ENCODE data around the gene MYH10.

Gene MYH10

GRCh38 chr17:8489841-8490240 is 140.7 kb downstream of the MYH10 start:
- DNase-seq: no peak

GRCh38 chr17:8488901-8489300 is 141.6 kb downstream of the MYH10 start:
- no peak for DNase-seq

- DNase-seq: no peak
Observed at GRCh38 chr17:8488491-8488890, 142.0 kb downstream of the MYH10 start.

- DNase-seq: no peak
Observed at GRCh38 chr17:8487743-8488142, 142.8 kb downstream of the MYH10 start.

- no peak for DNase-seq
Observed at GRCh38 chr17:8487130-8487645, 143.3 kb downstream of the MYH10 start.

- DNase-seq: no peak
Observed at GRCh38 chr17:8485491-8485890, 145.0 kb downstream of the MYH10 start.

- DNase-seq: no peak
Observed at GRCh38 chr17:8484465-8484864, 146.1 kb downstream of the MYH10 start.

GRCh38 chr17:8482546-8482945 is 148.0 kb downstream of the MYH10 start:
- DNase-seq: no peak

- no peak for DNase-seq
Observed at GRCh38 chr17:8481703-8482102, 148.8 kb downstream of the MYH10 start.

- DNase-seq: no peak
Observed at GRCh38 chr17:8481089-8481488, 149.4 kb downstream of the MYH10 start.

- no peak for DNase-seq
Observed at GRCh38 chr17:8480011-8480976, 150.2 kb downstream of the MYH10 start.

GRCh38 chr17:8479431-8479947 is 151.0 kb downstream of the MYH10 start:
- no peak for DNase-seq

- no peak for DNase-seq
Observed at GRCh38 chr17:8477715-8478441, 152.6 kb downstream of the MYH10 start.

- no peak for DNase-seq
Observed at GRCh38 chr17:8477171-8477570, 153.4 kb downstream of the MYH10 start.

GRCh38 chr17:8476741-8477140 is 153.8 kb downstream of the MYH10 start:
- DNase-seq: no peak

GRCh38 chr17:8475781-8476180 is 154.7 kb downstream of the MYH10 start:
- no peak for DNase-seq

- no peak for DNase-seq
Observed at GRCh38 chr17:8475227-8475626, 155.3 kb downstream of the MYH10 start.

- no peak for DNase-seq
Observed at GRCh38 chr17:8474826-8475225, 155.7 kb downstream of the MYH10 start.

GRCh38 chr17:8473451-8474192 is 156.9 kb downstream of the MYH10 start:
- DNase-seq: no peak

GRCh38 chr17:8472663-8473062 is 157.9 kb downstream of the MYH10 start:
- DNase-seq: no peak

- DNase-seq: no peak
Observed at GRCh38 chr17:8470447-8471047, 160.0 kb downstream of the MYH10 start.

- no peak for DNase-seq
Observed at GRCh38 chr17:8469964-8470363, 160.6 kb downstream of the MYH10 start.
